ENCODE data around the gene LBX1.

The LBX1 gene, protein sequence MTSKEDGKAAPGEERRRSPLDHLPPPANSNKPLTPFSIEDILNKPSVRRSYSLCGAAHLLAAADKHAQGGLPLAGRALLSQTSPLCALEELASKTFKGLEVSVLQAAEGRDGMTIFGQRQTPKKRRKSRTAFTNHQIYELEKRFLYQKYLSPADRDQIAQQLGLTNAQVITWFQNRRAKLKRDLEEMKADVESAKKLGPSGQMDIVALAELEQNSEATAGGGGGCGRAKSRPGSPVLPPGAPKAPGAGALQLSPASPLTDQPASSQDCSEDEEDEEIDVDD

DNA sequence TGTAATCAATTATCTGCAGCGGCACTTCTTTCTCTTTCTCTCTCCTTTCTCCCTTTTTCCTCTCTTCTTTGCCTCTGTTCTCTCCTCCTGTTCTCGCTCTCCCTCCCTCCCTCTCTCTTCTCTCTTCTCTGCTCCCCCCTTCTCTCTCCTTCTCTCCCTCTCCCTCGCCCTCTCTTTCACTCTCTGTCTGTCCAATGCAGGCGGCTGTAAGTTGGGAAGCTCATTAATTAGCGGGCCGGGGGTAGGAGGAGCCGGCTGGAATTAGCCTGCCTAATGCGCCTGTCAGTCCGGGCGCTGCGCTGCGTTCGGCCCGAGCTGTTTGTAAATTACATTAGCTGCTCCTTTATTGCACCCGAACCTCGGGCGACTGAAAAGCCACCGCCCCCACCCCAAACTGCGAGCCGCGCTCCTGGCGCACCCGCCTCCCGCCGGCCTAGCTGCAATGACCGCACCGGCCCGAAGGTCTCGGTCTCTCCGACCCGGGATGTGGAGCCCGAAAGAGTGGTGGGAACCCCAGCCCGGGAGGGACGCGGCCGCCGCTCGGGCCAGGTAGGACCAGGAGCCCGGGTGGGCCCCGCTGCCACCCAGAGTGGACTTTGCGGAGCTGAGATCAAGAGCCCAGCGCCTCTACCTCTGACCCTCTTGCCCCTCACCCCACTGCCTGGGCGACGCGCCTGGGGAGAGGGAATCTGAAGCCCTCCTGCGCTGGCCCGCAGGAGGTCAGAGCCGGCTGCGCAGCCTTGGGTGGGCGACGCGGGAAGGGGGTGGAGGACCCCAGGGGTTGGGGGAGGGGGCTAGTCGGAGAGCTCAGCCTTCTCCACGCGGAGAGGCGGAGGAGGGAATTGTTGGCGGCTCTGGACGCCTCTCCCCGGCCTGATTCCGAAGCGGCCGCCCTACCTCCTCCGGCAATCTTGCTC, at the start of gene LBX1:
Gene LBX1 (minus strand): TSS at position 198 of the 917 bp plus-strand sequence. CDS start 648 bp downstream, outside the sequence.
- DNase-seq (ENCODE audit: low spot score) = no peak

DNA sequence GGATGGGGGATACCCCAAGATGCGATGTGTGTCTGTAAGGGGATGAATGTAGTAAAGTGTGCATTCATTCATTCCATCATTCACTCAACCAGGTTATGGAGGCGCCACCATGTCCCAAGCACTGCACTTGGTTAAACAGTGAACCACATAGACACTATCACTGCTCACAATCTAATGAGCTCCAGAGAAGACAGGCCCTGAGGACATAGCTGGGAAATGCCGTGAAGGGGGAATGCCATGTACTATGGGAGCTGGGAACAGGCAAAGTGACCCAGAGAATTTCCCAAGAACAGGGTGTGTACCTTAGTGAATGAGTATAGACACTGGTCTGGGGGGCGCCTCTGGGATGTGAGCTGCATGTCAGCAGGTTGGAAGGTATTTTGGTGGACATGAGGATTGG, 44.5 kb upstream of the LBX1 start:
- DNase-seq (ENCODE audit: low spot score) = no peak

DNA sequence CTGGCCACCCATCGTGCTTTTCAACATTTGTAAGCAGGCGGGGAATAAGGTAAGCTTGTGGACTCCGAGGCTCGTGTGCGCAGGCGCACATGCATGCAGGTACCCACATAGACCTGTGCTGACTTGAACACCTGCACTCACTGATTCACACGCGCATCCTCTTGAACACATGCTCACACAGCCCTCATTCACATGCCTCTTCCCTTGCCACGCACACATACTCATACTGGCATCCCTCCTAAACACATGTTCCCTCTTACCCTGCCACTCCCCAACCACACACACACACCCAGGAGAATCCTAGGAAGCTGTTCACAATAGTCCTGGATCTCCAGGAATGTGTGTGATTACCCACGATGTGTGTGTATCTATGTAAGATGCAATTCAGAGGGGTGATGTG, 44.1 kb upstream of the LBX1 start:
- no peak for DNase-seq (ENCODE audit: low spot score)

DNA sequence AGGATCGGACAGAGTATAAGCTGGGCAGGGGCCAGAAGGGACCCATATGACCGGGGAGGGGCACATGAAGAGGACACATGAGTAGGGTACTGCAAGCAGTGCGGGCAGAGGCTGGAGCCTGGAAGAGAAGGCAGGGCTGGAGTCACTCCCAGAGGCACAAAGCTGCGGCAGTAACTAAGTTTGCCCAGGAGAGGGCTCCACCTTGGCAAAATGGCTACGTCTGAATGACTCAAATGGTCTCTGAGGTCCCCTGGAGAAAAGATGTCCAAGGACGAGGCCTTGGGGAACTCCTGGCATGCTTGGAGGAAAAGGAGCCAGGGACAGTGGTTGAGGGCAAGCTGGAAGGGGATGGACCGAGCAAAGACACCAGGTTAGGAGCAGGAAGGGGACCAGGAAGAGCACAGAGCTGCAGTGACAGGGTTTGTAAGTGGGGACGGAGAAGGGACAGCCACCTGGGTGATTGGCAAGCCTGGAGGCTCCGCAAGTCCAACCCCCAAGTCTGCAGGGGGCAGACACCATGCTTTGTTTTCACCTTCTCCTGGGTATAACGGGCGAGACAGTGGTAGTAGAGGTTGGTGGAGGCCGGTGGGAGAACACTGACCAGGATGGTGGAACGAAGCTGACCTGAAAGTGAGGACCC, 43.1 kb upstream of the LBX1 start:
- peak; percentile 72 for DNase-seq (ENCODE audit: low spot score)

DNA sequence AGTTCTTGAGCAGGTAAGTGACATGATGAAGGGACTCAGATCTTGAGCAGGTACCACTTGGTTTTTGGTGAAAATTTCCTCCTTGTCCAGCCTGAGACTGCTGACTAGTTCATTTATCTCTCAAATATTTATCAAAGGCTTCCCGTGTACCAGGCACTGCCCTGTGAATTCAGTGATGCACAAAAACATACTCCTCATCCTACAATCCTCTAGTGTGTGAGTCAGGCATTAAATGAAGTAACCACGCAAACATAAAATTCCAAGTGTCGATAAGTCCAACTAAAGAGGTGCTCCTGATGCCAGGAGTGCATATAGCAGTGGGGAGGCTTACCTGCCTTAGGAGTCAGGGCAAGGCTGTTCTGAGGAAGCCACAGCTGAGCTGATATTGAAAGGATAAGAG, 41.5 kb upstream of the LBX1 start:
- DNase-seq (ENCODE audit: low spot score) = no peak

DNA sequence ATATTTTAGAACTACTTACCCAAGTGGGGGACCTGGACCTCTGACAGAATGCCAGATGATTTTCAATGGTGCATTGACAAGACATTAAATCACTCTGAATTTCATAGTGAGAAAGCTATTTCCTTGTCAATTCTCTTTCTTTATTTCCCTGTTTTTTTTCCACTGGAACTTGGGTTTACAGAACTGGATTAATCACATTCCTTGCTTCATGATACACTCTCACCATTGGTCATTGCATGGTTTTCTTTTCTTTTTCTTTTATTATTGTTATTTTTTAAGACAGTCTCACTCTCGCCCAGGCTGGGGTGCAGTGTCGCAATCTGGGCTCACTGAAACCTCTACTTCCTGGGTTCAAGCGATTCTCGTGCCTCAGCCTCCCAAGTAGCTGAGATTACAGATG, 38.5 kb upstream of the LBX1 start:
- no peak for DNase-seq (ENCODE audit: low spot score)

DNA sequence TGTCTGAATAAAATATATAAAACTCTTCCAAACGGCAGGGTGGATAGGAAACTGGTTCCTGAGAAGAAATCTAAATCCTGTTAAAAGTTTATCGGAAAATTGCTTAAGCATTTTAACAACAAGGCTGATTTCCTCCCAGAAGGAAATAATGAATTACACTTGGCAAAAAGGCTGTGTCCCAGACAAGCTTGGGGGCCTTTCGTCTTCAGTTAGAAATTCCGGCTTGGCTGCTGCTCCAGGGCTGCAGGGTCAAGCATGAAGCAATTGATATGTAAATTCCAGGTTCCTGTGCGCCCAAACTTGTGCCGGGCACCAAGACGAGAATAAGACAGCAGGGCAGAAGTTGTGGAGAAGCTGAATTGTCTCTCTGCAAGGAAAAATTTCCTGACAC, 38.0 kb upstream of the LBX1 start:
- no peak for DNase-seq (ENCODE audit: low spot score)

DNA sequence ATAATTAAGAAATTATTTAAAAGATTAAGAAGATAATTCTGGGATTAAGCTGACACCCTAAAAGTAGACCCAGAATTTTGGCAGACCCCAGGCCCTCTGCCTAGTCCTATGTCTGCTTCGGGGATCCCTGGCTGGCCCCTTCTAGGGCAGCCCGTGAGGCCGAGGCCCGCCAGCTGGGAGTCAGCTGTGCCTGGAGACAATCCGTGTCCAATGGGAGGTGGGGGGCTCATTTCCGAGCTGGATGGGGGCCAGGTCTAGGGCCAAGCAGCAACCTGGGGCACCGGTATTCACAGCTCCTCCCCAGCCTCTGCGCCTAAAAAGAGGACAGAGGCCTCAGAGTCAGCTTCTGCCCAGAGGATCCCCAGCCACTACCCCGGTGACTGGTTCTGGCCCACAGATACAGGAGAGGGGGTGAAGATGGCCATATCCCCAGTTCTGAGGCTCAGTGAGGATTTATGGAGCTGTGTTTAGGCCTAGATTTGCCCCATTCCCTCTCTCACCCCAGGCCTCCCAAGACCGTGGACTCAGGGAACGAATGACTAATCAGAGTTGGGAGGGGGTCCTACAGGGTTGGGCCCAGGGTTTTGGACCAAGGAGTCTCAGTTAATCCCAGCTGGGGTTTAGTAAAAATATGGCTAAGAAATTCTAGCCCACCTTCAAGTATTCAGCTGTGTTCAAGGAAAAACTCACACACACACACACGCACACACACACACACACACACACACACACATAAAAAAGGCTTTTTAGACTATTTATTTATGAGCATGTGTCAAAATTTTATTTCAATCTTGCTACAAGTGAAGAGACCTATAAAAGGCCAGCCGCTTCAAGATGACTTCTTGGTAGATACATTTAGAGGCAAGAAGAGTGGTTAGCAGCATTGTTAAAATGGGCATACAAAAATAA, 37.4 kb upstream of the LBX1 start:
- no peak for DNase-seq (ENCODE audit: low spot score)

DNA sequence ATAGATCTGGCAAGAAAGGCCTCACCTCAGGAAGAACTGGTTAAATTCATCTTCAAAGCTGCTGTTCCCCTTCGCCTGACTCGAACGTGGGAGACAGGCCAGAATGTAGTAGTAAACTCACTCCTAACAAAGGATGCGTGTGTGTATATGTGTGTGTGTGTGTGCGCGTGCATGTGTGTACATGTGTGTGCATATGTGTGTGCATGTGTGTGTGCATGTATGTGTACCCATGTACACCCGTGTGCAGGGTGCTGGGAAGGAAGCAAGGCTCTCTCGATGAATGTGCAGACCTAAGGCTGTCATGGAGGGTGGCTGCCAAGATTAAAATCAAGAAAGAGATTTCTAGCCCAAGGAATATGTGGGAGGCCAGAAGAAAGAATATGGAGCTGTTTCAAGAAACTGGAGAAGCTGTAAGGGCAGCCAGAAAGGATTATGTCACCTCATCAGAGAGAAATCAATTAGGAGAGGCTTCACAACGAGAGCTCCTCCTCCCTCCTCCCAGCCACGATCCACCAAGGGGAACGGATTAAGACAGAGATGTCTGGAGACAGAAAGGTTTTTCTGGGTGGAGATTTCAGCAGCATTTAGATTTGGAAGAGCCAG, 34.0 kb upstream of the LBX1 start:
- no peak for DNase-seq (ENCODE audit: low spot score)

DNA sequence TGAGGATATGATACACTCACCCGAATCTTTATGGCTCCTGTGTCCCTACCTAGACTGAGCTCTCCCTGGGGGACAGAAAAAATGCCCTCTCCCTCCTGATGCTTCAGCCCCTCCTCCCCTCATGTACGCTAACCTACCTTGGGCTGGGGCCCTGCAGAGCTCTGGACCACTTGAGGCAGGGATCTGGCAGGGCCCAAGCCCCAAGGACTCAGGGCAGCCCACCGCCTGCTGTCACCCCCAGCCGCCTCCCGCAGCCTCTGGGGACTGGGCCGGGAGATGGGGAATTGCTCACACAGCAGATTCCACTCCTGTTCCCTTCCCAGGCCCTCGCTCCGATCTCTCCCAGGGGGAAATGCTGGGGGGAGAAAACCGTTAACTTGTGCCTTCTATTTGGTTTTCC, 32.9 kb upstream of the LBX1 start:
- no peak for DNase-seq (ENCODE audit: low spot score)

DNA sequence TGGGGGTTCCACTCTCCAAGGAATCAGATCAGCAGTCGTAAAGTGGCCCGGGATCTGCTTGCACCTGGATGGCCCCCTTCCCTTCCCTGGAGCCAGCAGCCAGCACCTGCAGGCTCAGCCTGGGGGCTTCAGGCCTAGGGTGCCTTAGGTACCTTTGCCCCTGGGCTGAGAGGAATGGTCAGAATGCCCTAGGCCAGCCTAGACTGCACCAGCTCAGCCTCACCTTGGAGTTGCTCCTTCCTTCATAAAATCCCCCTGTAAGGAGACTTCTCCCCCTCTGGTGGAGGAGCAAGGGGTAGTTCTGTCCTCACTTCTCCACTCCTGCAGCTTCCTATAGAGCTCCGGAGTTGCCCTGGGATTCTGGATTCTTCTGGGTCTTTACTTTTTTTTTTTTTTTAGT, 32.4 kb upstream of the LBX1 start:
- DNase-seq (ENCODE audit: low spot score) = no peak

DNA sequence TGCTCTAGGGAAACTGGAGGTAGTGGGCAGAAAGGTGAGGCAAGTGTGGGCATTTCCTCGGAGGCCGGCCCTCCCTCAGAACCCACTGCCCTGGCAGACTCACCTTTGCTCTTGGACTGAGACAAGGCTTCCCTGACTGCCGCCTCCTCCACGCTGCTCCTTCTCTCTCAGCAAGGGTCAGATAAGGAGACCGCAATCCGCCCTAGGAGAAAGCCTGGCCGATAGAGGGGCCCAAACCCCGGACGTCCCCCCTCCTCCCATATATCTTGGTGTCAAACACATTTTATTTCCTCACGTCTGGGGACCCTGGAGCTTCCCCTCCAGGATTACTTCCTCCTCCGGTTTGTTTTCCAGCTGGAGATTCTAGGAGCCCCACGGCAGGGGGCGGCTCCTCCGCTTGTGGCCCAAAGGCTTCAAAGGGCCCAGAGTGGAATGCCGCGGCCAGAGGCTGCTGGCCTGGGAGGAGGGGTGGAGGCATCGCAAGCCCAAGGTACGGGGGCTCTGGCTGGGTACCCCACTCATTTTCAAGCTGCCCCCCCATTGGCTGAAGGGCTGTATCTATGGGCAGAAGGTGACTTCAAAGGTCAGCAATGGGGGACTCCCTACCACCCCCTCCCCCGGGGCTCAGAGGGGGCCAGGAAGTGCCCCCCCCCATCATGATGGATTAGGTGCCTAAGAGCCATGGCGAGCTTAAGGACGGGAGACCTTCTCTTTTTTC, 31.7 kb upstream of the LBX1 start:
- no peak for DNase-seq (ENCODE audit: low spot score)

DNA sequence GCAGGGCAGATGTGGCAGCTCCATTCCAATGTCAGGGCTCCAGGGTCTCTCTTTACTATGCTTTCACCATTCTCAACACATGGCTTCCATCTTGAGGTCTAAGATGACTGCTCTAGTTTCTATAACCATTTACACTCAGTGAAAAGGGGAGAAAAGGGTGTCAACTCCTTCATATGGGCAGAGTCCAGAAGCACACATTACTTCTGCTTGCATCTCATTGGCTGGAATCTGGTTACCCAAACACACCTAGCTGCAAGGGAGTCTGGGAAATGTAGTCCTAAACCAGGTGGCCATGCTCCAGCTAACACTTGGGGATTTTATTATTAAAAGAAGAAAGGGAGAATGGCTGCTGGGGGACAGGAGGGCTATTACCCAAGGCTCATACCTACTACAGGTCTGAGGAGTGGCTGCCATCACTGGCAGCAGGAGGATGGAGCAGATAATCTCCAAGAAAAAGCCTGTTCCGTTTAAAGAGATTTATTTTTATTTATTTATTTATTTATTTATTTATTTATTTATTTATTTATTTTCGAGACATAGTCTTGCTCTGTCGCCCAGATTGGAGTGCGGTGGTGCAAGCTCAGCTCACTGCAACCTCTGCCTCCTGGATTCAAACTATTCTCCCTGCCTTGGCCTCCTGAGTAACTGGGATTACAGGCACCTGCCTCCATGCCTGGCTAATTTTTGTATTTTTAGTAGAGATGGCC, 29.1 kb upstream of the LBX1 start:
- no peak for DNase-seq (ENCODE audit: low spot score)

DNA sequence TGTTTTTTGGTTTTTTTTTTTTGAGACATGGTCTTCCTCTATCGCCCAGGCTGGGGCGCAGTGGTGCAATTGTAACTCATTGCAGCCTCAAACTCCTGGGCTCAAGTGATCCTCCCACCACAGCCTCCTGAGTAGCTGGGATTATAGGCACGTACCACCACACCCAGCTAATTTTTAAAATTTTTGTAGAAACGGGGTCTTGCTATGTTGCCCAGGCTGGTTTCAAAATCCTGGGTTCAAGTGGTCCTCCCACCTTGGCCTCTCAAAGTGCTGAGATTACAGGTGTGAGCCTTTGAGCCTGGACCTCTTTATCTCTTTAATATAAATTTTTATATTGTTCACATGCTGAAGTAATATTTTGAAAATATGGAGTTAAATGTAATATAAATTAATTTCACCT, 28.2 kb upstream of the LBX1 start:
- no peak for DNase-seq (ENCODE audit: low spot score)

DNA sequence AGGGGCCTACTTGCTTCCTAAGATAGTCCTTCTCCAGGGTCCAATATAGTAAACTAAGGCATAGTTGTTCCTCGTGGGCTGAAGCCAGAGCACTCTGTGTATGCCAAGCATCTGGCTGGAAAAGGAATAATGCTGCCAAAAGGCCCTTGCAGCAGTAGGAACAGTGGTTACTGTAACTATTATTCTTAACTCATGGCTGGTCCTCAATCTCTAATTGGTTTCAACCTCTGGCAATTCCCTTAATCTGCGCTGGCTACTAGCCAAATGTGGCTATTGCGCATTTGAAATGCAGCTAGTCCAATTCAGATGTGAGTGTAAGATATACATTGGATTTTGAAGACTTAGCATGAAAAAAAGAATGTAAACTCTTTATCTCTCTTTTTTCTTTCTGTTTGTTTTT, 27.8 kb upstream of the LBX1 start:
- no peak for DNase-seq (ENCODE audit: low spot score)

DNA sequence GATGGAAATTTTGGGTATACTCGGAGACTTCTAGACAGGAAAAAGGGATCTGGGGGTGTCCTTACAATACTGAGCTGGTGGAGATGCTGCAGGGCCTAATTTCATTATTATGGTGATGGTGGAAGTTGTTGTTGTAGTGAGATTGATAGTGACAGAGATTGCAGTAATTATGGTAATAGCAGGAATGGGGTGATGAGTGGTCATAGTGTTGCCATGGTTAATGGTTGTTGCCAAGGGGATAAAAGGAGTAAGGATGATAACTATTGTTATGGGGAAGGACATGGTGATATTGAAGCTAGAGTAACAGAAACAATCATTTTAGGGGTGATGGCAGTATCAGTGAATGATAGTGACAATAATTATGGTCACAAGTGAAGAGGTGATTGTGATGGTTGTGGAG, 27.1 kb upstream of the LBX1 start:
- DNase-seq (ENCODE audit: low spot score) = no peak

DNA sequence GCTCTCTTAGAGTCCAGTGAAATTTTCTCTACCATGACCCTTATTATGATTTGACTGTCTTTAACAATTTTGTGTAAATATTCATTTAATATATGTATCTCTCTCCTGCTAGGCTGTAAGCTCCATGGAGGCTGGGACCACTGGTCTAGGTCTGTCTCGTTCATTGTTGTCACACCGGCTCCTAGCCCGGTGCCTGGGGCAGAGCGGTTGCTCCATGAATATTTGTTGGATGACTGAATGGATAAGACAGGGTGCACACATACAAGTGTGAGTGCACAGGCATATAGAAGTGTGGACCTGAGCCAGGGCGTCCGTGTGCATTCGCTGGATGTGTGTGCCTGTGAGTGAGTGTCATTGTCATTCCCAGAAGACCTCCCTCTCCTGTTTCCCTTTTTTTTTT, 20.9 kb upstream of the LBX1 start:
- no peak for DNase-seq (ENCODE audit: low spot score)

DNA sequence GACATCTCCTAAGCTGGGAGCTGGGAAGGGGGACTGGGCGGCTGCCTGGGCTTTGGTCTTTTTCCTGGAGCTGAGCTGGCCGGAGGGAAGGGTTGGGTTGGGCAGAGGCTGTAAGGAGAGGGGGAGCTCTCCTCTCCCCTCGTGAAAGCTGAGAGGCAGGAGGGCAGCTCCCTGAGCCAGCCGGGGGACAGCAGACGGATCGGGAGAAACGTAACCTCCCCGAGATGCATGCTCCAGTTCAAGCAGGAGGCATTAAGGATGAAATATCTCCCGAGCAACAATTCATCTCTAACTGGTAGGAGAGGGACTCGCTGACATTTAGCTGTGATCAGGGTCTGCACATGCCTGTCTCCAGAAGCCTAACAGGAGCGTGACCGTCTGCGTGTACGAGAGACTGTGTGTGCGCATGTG, 19.9 kb upstream of the LBX1 start:
- DNase-seq (ENCODE audit: low spot score) = no peak

DNA sequence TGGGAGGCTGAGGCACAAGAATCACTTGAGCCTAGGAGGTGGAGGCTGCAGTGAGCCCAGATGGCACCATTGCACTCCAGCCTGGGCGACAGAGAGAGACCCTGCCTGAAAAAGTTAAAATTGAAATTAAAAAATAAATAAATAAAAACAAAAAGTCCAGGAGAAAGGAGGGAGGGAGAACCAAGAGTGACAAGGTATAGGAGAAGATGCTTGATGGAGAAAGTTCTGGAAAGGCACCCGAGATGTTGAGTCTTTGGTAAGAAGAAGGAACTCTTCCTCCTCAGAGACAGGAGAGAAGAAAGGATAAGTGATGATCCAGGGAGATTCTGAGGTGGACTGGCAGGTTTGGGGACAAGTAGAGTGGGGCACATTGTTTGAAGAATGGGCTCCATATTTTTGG, 17.4 kb upstream of the LBX1 start:
- DNase-seq (ENCODE audit: low spot score) = no peak

Data from left forelimb (tissue), 1 donor.